BE2C (cell line): ENCODE measurements around the gene RPS4Y2.

Experiments
- DNase-seq: peaks from one replicate; pipeline ENCODE4 v3.0.0-alpha.2; 2020
- H3K27me3 ChIP-seq: fragments of 250-450 bp; sonication (Bioruptor Pico); 2 replicates; pipeline ENCODE4 v1.5.1; 2020; ENCODE audit warnings: mild to moderate bottlenecking
- H3K36me3 ChIP-seq: fragments of 250-450 bp; sonication (Bioruptor Pico); 2 replicates; pipeline ENCODE4 v1.5.1; 2020; ENCODE audit warnings: mild to moderate bottlenecking
- H3K4me1 ChIP-seq: fragments of 250-450 bp; sonication (Bioruptor Pico); 2 replicates; pipeline ENCODE4 v1.5.1; 2020
- H3K4me3 ChIP-seq: 2 replicates; pipeline ENCODE4 v1.5.1; 2011; ENCODE audit warnings: low read depth, low read length
- H3K9me3 ChIP-seq: fragments of 250-450 bp; sonication (Bioruptor Pico); 2 replicates; pipeline ENCODE4 v1.5.1; 2020
- TF ChIP-seq, protein P1 (sequence below): IDR thresholded peaks from 2 replicates; pipeline ENCODE4 v1.5.1; 2012; ENCODE audit warnings: mild to moderate bottlenecking, low read depth, low read length

RPS4Y2 gene

DNA sequence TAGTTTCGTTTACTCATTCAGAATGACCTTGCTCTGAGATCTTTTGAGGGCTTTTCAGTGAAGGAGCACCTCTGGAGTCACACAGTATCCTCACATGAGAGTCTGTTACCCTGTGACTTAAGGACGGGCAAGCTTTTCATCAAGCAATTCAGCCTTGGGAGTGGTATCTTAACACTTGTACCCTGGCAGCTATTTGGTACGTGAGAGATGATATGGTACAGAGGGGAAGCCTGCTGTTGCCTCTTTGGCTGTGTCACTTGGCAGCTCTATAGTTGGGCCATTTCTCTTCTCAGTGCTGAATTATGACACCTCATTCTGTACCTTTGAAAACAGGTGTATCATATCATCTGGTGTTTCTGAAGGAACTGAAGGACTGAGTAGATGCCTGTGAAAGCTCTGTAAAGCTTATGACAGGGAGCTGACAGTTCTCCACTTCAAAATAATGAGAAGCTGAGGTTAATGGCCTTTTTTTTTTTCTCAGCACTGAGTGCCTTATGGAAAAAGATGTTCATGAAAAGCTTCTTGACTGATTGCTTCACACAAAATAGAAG, 24.3 kb downstream of the RPS4Y2 start:
- Histone ChIP-seq H3K4me1 (no peaks in the 10 kb centered on the region), H3K27me3 (no peaks in the 10 kb centered on the region), H3K9me3 (no peaks in the 10 kb centered on the region), H3K36me3 (no peaks in the 10 kb centered on the region), H3K4me3 (no peak overlapping the region)
- TF ChIP-seq, protein P1, sequence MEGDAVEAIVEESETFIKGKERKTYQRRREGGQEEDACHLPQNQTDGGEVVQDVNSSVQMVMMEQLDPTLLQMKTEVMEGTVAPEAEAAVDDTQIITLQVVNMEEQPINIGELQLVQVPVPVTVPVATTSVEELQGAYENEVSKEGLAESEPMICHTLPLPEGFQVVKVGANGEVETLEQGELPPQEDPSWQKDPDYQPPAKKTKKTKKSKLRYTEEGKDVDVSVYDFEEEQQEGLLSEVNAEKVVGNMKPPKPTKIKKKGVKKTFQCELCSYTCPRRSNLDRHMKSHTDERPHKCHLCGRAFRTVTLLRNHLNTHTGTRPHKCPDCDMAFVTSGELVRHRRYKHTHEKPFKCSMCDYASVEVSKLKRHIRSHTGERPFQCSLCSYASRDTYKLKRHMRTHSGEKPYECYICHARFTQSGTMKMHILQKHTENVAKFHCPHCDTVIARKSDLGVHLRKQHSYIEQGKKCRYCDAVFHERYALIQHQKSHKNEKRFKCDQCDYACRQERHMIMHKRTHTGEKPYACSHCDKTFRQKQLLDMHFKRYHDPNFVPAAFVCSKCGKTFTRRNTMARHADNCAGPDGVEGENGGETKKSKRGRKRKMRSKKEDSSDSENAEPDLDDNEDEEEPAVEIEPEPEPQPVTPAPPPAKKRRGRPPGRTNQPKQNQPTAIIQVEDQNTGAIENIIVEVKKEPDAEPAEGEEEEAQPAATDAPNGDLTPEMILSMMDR = no peak
- no peak for DNase-seq

DNA sequence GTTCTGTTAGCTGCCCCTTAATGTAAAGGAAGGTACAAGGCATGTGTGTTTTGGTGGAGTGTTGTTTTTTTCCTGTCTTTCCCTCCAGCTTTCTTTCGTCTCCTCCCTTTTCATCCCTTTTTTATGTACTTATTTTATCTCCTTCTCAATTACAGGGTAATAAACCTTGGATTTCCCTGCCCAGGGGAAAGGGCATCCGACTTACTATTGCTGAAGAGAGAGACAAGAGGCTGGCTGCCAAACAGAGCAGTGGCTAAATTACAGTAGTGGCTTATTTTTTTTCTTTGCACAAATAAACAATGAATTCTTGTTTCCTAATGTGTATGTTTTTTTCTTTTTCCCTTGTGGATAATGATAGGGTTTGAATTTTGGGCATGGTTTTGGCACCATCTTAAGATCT, 24.9 kb downstream of the RPS4Y2 start:
- H3K4me1 ChIP-seq = no peaks in the 10 kb centered on the region
- no peaks in the 10 kb centered on the region for H3K36me3 ChIP-seq
- H3K27me3 ChIP-seq = no peaks in the 10 kb centered on the region
- TF ChIP-seq, protein P1 = no peak
- no peaks in the 10 kb centered on the region for H3K9me3 ChIP-seq
- DNase-seq = no peak
- no peak overlapping the region for H3K4me3 ChIP-seq

DNA sequence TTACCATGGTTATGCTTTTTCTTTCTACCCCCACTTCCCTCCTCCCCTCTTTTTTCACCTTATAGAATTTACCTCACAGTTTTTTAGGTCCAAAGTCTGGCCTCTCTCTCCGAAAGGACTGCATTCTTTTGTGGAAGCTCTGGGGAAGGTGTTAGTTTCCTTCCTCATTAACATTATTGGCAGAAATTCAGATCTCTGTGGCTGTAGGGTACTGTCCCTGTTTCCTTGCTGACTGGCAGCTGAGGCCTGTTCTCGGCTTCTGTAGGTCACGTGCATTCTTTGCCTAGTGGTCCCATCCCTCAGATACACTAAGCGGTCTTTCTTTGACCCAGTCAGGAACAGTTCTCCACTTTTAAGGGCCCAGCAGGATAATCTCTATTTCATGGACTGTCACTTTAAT, 25.5 kb downstream of the RPS4Y2 start:
- Histone ChIP-seq H3K27me3 (no peaks in the 10 kb centered on the region), H3K9me3 (no peaks in the 10 kb centered on the region), H3K36me3 (no peaks in the 10 kb centered on the region), H3K4me1 (no peaks in the 10 kb centered on the region), H3K4me3 (no peak overlapping the region)
- no peak for DNase-seq
- TF ChIP-seq, protein P1 = no peak

DNA sequence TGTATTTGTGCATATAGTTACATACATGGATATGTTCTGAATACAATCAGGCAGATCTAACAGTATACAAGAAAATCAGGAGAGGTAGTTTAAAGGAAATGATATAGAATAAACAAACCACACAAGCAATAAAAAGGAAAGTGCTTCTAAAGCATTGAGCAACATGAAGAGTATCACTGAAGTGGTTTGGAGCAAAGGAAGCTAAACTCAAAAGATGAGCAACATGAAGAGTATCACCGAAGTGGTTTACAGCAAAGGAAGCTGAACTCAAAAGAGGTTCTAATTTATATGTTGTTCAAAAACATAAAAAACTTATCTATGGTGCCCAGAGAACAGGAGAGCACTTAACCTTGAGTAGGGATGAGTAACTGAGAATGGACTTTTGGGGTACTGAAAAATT, 29.1 kb downstream of the RPS4Y2 start:
- no peaks in the 10 kb centered on the region for H3K36me3 ChIP-seq
- H3K27me3 ChIP-seq = no peaks in the 10 kb centered on the region
- H3K9me3 ChIP-seq = no peaks in the 10 kb centered on the region
- H3K4me3 ChIP-seq = no peak overlapping the region
- TF ChIP-seq, protein P1 = no peak
- DNase-seq = no peak
- H3K4me1 ChIP-seq = no peaks in the 10 kb centered on the region

DNA sequence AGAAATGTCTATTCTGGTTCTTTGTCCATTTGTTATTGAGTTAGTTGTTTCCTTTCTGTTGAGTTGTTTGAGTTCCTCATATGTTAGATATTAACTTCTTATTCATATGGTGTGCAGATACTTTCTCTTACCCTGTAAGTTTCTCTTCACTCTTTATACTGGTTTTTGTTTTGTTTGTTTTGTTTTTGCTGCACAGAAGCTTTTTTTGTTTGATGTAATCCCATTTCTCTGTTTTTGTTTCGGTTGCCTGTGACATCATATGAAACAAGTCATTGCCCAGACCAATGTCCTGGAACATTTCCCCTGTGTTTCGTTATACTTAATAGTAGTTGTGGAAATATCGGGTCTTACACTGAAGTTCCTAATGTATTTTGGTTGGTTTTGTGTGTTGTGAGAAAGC, 31.2 kb downstream of the RPS4Y2 start:
- H3K27me3 ChIP-seq = no peaks in the 10 kb centered on the region
- no peak for DNase-seq
- no peaks in the 10 kb centered on the region for H3K9me3 ChIP-seq
- H3K4me3 ChIP-seq = no peak overlapping the region
- TF ChIP-seq, protein P1 = no peak
- H3K36me3 ChIP-seq = no peaks in the 10 kb centered on the region
- H3K4me1 ChIP-seq = no peaks in the 10 kb centered on the region

DNA sequence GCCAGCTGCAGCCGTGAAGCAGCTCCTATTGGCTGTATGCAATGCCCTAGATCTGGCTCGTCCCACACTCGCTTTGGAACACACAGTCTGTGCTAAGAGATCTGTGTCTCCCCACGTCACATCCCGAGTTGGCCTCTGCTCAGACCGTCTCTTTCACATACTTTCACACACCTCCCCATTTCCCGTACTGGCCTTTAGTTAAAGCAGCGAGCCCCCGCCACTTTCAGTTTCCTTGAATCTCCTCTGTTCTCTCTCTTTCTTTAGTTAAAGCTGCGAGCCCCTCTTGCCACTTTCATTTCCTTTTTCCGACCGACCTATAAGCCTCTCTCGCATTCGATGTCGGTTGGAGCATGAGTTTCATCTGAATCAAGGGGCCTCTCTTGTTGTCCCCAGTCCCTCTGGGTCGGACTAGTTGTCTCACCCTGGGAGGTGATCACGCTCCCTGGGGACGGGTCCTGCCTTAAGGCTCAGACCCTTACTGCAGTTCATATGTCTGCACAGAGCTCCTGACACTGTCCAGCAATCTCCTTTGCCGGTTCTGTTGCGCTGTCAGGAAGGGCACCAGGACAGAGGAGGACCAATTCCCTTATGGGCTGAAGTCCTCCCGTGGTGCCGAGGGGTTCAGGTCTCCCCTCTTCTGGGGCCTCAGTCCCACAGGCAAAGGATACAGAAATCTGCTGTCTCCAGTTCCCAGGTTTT, 42.6 kb downstream of the RPS4Y2 start:
- H3K4me1 ChIP-seq = no peaks in the 10 kb centered on the region
- no peak overlapping the region for H3K4me3 ChIP-seq
- DNase-seq = no peak
- no peaks in the 10 kb centered on the region for H3K9me3 ChIP-seq
- TF ChIP-seq, protein P1 = no peak
- no peaks in the 10 kb centered on the region for H3K36me3 ChIP-seq
- H3K27me3 ChIP-seq = no peaks in the 10 kb centered on the region
